Measurements from ENCODE around the gene SORCS1. TPM values are rescaled to one million over a fixed set of nuclear protein-coding genes. Genes with fewer than 3 reads are reported as not detected.

The SORCS1 gene
- total RNA-seq, 1 donor from 2014 or later = 1.1 TPM

DNA sequence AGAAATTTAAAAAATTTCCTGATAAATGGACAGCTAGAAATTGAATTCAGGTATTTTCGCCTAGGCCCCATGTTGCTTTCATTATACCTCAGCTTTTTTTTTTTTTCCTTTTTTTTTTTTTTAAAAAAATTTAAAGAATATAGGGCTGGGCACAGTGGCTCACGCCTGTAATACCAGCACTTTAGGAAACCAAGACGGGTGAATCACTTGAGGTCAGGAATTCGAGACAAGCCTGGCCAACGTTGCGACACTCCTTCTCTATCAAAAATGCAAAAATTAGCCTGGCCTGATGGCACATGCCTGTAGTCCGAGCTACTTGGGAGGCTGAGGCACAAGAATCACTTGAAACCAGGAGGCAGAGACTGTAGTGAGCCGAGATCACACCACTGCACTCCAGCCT is 334.0 kb downstream of the SORCS1 start:
- no peaks in the 10 kb centered on the region for H3K79me2 ChIP-seq (ENCODE audit: insufficient read depth, low read length)
- DNase-seq (ENCODE audit: low read depth) (no peak), FAIRE-seq (no peak)
- no peak overlapping the region for H3K4me3 ChIP-seq (ENCODE audit: insufficient read depth, low read depth, low read length)
- no peaks in the 10 kb centered on the region for H3K36me3 ChIP-seq (ENCODE audit: insufficient read depth, low read length)
- H3K9ac ChIP-seq (ENCODE audit: low read length) = no peak overlapping the region
- Mint-ChIP-seq H3K9me3 (ENCODE audit: unreplicated experiment) (no peaks in the 10 kb centered on the region), H3K4me3 (ENCODE audit: unreplicated experiment) (no peak overlapping the region), H3K27me3 (ENCODE audit: low read depth, unreplicated experiment) (no peaks in the 10 kb centered on the region), H3K36me3 (ENCODE audit: low read depth, unreplicated experiment) (no peaks in the 10 kb centered on the region), H3K27ac (ENCODE audit: unreplicated experiment) (no peak overlapping the region), H3K4me1 (ENCODE audit: low read depth, unreplicated experiment) (peaks cover 10% of the 10 kb centered on the region)
- H2AFZ ChIP-seq (ENCODE audit: low read depth, low read length) = no peak overlapping the region
- no peaks in the 10 kb centered on the region for H4K20me1 ChIP-seq (ENCODE audit: insufficient read depth, low read length)
- no peak overlapping the region for H3K27ac ChIP-seq (ENCODE audit: low read depth, low read length)
- H3K4me1 ChIP-seq (ENCODE audit: insufficient read depth, low read length) = no peaks in the 10 kb centered on the region
- no peaks in the 10 kb centered on the region for H3K9me3 ChIP-seq (ENCODE audit: insufficient read depth, low read depth, low read length)
- TF ChIP-seq, protein P1, sequence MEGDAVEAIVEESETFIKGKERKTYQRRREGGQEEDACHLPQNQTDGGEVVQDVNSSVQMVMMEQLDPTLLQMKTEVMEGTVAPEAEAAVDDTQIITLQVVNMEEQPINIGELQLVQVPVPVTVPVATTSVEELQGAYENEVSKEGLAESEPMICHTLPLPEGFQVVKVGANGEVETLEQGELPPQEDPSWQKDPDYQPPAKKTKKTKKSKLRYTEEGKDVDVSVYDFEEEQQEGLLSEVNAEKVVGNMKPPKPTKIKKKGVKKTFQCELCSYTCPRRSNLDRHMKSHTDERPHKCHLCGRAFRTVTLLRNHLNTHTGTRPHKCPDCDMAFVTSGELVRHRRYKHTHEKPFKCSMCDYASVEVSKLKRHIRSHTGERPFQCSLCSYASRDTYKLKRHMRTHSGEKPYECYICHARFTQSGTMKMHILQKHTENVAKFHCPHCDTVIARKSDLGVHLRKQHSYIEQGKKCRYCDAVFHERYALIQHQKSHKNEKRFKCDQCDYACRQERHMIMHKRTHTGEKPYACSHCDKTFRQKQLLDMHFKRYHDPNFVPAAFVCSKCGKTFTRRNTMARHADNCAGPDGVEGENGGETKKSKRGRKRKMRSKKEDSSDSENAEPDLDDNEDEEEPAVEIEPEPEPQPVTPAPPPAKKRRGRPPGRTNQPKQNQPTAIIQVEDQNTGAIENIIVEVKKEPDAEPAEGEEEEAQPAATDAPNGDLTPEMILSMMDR (IDR thresholded peaks at IDR 0.05; ENCODE audit: insufficient read depth, low read depth, low read length) = no peak
- TF ChIP-seq EZH2 (IDR thresholded peaks at IDR 0.05; ENCODE audit: insufficient read depth, low read length) = no peak
- no peak overlapping the region for H3K4me2 ChIP-seq (ENCODE audit: low read length)
- no peaks in the 10 kb centered on the region for H3K27me3 ChIP-seq (ENCODE audit: insufficient read depth, low read length)

DNA sequence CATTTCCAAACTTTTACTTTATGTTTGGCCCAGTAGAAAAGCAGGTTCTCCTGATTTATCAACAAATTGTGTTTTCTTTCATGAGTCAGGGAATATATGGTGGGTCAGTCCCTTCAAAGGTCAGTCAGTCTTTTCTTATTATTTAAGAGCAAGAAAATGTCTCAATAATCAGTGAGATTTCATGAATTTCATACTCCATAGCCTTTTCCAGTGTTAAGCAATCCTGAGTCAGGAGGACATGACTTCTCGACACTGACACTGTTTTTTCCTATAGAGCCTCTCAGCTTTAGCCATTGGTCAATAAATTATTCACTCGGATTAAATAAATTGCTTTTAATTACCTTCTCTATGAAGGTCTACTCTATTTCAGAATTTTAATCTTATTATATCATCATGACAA is 334.5 kb downstream of the SORCS1 start:
- FAIRE-seq = no peak
- H4K20me1 ChIP-seq (ENCODE audit: insufficient read depth, low read length) = no peaks in the 10 kb centered on the region

DNA sequence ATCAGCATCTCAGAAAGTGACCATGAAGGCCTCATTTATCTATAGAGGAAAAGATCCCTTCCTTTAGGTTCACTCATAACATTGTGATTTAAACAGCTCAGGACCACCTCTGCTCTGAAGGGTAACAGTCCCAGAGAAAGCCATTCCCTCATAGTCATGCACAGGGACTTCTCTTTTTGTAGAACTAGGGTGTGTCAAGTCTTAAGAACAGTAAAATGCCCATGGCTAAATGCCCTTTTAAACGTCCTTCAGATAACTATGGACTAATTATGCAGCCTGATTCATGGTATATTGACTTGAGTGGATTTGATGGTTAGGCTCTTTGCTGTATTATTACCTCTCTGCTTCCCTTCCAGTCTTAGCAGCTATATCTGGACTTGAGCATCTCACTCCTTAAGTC is 337.8 kb downstream of the SORCS1 start:
- DNase-seq (ENCODE audit: low read depth) (no peak), FAIRE-seq (no peak)
- Histone ChIP-seq H3K9ac (ENCODE audit: low read length) (no peak overlapping the region), H3K79me2 (ENCODE audit: insufficient read depth, low read length) (no peaks in the 10 kb centered on the region), H3K4me3 (ENCODE audit: insufficient read depth, low read depth, low read length) (no peak overlapping the region), H2AFZ (ENCODE audit: low read depth, low read length) (no peak overlapping the region), H3K9me3 (ENCODE audit: insufficient read depth, low read depth, low read length) (no peaks in the 10 kb centered on the region), H4K20me1 (ENCODE audit: insufficient read depth, low read length) (no peaks in the 10 kb centered on the region), H3K4me2 (ENCODE audit: low read length) (no peak overlapping the region), H3K27ac (ENCODE audit: low read depth, low read length) (no peak overlapping the region), H3K27me3 (ENCODE audit: insufficient read depth, low read length) (no peaks in the 10 kb centered on the region), H3K4me1 (ENCODE audit: insufficient read depth, low read length) (no peaks in the 10 kb centered on the region), H3K36me3 (ENCODE audit: insufficient read depth, low read length) (no peaks in the 10 kb centered on the region)
- Mint-ChIP-seq H3K4me1 (ENCODE audit: low read depth, unreplicated experiment) (peaks cover 10% of the 10 kb centered on the region), H3K27me3 (ENCODE audit: low read depth, unreplicated experiment) (no peaks in the 10 kb centered on the region), H3K36me3 (ENCODE audit: low read depth, unreplicated experiment) (no peaks in the 10 kb centered on the region), H3K9me3 (ENCODE audit: unreplicated experiment) (no peaks in the 10 kb centered on the region), H3K4me3 (ENCODE audit: unreplicated experiment) (no peak overlapping the region), H3K27ac (ENCODE audit: unreplicated experiment) (no peak overlapping the region)
- no peak for TF ChIP-seq EZH2 (IDR thresholded peaks at IDR 0.05; ENCODE audit: insufficient read depth, low read length)
- TF ChIP-seq, protein P1 (IDR thresholded peaks at IDR 0.05; ENCODE audit: insufficient read depth, low read depth, low read length) = no peak

More for the DNA sequence above, 334.5 kb downstream of the SORCS1 start:
- no peak overlapping the region for H2AFZ ChIP-seq (ENCODE audit: low read depth, low read length)
- Mint-ChIP-seq H3K27ac (ENCODE audit: unreplicated experiment) (no peak overlapping the region), H3K4me3 (ENCODE audit: unreplicated experiment) (no peak overlapping the region), H3K36me3 (ENCODE audit: low read depth, unreplicated experiment) (no peaks in the 10 kb centered on the region), H3K4me1 (ENCODE audit: low read depth, unreplicated experiment) (peaks cover 10% of the 10 kb centered on the region), H3K27me3 (ENCODE audit: low read depth, unreplicated experiment) (no peaks in the 10 kb centered on the region), H3K9me3 (ENCODE audit: unreplicated experiment) (no peaks in the 10 kb centered on the region)
- H3K27me3 ChIP-seq (ENCODE audit: insufficient read depth, low read length) = no peaks in the 10 kb centered on the region
- H3K9ac ChIP-seq (ENCODE audit: low read length) = no peak overlapping the region
- H3K4me2 ChIP-seq (ENCODE audit: low read length) = no peak overlapping the region
- H3K4me3 ChIP-seq (ENCODE audit: insufficient read depth, low read depth, low read length) = no peak overlapping the region
- no peak overlapping the region for H3K27ac ChIP-seq (ENCODE audit: low read depth, low read length)
- TF ChIP-seq, protein P1 (IDR thresholded peaks at IDR 0.05; ENCODE audit: insufficient read depth, low read depth, low read length) = no peak
- TF ChIP-seq EZH2 (IDR thresholded peaks at IDR 0.05; ENCODE audit: insufficient read depth, low read length) = no peak
- H3K9me3 ChIP-seq (ENCODE audit: insufficient read depth, low read depth, low read length) = no peaks in the 10 kb centered on the region
- no peaks in the 10 kb centered on the region for H3K4me1 ChIP-seq (ENCODE audit: insufficient read depth, low read length)
- no peaks in the 10 kb centered on the region for H3K36me3 ChIP-seq (ENCODE audit: insufficient read depth, low read length)
- H3K79me2 ChIP-seq (ENCODE audit: insufficient read depth, low read length) = no peaks in the 10 kb centered on the region
- no peak for DNase-seq (ENCODE audit: low read depth)
